ENCODE measurements around the gene CAMK1D.

The CAMK1D gene

DNA sequence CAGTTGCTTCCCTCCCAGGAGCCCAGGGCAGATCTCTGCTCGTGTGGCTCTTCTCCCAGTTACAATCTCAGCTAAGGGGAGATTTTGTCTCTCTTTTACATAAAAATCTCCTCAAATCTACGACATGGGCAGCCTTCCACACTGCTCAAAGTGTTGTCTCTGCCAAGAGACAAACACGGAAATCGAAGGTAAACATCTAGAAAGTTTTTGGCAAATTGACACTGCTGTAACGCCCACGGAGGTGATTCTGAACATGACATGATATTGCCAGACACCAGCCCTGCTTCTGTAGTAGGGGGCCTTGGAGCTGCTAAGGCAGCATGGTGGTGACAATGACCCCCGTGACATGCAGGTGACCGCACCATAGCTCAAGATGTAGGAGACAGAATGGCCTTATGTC is 523.8 kb downstream of the CAMK1D start:
- DNase-seq = no peak

DNA sequence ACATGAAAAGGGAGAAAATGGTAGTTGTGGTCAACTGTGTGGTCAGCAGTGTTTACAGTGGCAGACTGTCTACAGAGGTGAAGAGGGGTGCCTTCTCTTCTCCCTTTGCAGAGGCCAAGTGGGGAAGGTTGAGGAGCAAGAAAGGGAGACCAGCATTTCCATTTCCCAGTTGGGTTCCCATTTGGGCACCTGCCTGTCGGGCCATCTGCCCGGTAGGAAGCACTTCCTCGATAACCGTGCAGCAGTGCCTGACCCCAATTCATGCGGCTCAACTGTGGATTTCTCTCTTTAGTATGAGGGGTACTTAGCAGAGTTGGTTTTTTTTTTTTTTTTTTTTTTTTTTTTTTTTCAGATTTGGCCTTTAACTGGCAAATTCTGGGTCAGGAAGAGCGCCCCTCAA is 525.2 kb downstream of the CAMK1D start:
- no peak for DNase-seq

DNA sequence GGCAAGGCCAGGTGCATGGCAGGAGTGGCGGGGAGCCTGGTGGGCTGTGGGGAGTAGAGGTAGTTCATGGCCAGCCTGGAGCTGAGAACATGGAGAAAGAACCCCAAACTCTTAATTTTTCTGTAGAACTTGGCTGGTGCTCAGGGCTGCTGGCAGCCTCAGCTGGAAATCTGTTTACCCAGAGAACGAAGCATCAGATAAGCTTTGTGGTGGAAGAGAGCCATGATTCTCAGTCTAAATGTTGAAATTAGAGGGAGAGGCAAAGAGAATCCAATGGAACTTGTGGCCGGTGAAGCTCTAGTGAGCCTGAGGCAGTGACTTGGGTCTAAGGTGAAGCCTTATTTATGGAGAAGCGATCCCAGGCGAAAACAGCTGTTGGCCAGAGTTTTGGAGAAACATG is 525.8 kb downstream of the CAMK1D start:
- no peak for DNase-seq

DNA sequence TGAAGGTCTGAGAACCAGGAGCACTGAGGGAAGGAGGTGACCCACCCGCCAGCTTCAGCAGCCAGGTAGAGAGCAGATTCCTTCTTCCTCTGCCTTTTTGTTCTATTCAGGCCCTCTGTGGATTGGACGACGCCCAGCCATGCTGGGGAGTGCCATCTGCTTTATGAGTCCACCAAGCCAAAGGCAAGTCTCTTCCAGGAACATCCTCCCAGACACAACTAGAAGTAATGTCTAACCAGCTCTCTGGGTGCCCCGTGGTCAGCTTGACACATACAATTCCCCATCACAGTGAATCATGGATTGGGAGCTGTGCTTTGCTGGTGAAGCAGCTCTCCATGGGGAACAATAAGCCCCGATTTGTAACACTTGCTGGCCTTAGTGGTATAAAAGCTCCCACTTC is 526.9 kb downstream of the CAMK1D start:
- DNase-seq = no peak

DNA sequence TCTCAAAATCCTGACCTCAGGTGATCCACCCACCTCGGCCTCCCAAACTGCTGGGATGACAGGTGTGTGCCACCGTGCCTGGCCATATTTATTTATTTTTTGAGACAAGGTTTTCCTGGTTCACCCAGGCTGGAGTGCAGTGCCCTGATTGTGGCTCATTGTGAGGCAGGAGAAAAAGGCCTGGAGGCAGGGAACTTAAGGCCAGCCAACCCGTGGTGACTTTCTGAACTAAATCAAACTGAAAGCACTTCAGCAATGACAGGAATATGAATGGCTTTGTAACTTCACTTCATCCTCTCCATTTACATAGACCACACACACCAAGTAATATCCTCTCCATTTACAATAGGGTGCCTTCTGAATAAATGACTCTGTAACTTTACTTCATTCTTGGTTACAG is 527.8 kb downstream of the CAMK1D start:
- DNase-seq = no peak

DNA sequence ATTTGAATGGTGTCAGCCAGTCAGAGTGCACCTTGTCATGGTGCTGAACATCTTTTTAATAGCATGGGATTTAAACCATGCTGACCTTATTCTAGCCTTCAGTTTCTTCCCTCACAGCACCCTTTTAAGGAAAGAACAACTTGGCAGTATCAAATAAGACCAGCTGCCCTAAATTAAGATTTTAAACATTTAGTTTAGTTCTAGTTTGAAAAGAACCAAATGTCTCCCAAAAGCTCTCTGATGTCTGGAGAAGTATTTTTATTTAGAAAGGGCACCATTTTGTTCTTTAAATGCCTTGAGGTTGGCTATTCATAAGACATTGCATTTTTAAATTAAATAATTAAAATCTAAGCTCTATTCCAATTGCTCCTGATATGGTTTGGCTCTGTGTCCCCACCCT is 531.1 kb downstream of the CAMK1D start:
- DNase-seq = no peak

DNA sequence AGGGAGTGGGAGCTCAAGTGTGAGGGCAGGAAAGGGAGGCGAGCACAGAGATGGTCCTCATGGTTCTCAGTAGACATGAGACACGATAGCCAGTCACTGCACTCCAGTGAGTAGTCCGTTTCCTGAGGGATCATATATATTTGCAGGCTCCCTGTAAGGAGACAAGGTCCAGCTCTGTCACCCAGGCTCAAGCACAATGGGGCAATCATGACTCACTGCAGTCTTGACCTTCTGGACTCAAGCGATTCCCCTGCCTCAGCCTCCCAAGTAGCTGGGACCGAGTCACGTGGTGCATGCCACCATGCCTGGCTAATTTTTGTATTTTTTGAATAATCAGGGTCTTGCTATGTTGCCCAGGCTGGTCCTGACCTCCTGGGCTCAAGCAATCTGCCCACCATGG is 535.5 kb downstream of the CAMK1D start:
- DNase-seq = no peak
